Stimulated activated CD4-positive, alpha-beta T cell treated with anti-CD3 and anti-CD28 coated beads, Interleukin-15, amount 100 ng/mL, for 1 hour (primary cell): ENCODE results near the gene EYA2.
"Not testable (repeated sequence)": the region's sequence is repeated elsewhere in the genome, so short reads cannot be mapped to it uniquely, and the experiment has no call there.

Source experiments
- DNase-seq, 2 donors: peaks; one replicate each; pipeline ENCODE4 v3.0.0-alpha.2; 2020; ENCODE audit warnings: low read depth in 1 of 2, low spot score in 1 of 2

EYA2 gene

DNA sequence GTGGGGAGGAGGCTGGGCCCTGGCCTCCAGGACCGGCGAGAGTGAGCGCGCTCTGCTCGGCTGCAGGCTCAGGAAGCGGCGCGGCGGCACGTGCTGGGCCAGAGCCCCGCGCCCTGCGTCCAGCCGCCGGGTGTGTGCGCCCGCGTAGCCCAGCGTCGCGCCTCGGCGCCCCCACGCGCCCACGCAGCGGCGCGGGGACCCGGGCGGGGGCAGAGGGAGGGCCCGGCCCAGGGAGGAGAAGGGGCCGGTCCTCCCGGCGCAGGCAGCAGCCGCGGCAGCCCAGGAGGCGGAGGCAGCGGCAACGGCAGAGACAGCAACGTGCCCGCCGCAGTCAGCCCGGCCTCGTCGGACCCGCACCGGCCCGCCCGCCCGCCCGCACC is at the start of gene EYA2:
Gene EYA2, plus strand, starts transcription at position 265 of the 380 bp plus-strand sequence. CDS start 95,168 bp downstream, outside the sequence.
- no peak for DNase-seq

DNA sequence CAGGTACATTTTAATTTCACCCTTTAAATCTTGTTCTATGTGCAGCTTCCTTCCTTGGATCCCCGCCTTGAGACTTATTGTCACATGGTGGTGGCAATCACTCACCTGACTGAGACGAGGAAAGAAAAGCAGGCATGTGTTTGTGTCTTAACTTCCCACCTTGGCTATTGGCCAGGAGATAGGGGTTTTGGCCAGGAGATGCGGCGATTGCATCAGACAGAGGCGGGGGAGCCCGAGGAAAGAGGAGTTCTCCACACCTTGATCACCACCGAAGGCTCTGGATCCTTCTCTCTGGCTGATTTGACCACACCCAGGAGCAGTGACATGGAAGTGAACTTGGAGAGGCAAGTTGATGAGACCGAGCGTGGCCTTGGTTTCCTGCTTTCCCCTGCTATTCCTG is 49.7 kb upstream of the EYA2 start:
- DNase-seq = no peak

GRCh38 chr20:46849269-46849668 is 45.4 kb upstream of the EYA2 start:
- no peak for DNase-seq

GRCh38 chr20:46849751-46850150 is 44.9 kb upstream of the EYA2 start:
- no peak for DNase-seq

GRCh38 chr20:46850416-46850815 is 44.2 kb upstream of the EYA2 start:
- DNase-seq = no peak

DNA sequence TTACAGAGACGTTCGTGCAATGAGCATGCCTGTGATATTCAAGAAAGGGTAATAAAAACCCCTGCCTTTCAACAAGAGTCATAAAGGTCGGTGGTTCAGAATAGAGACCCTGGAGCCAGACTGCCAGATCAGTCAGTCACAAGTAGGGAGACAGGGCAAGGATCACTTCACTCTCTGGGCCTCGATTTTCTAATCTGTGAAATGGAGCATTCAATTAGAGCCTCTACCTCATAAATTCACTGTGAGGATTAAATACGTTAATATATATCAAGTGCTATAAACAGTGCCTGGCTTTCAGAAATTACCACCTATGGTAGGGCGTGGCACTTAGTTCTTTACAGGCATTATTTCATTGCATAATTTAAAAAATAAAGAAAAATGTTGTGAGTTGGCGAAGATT is 43.7 kb upstream of the EYA2 start:
- DNase-seq = no peak

- no peak for DNase-seq
Observed at GRCh38 chr20:46851746-46852145, 42.9 kb upstream of the EYA2 start.

GRCh38 chr20:46852313-46852712 is 42.3 kb upstream of the EYA2 start:
- DNase-seq = no peak

- DNase-seq = no peak
Observed at GRCh38 chr20:46853926-46854325, 40.7 kb upstream of the EYA2 start.

DNA sequence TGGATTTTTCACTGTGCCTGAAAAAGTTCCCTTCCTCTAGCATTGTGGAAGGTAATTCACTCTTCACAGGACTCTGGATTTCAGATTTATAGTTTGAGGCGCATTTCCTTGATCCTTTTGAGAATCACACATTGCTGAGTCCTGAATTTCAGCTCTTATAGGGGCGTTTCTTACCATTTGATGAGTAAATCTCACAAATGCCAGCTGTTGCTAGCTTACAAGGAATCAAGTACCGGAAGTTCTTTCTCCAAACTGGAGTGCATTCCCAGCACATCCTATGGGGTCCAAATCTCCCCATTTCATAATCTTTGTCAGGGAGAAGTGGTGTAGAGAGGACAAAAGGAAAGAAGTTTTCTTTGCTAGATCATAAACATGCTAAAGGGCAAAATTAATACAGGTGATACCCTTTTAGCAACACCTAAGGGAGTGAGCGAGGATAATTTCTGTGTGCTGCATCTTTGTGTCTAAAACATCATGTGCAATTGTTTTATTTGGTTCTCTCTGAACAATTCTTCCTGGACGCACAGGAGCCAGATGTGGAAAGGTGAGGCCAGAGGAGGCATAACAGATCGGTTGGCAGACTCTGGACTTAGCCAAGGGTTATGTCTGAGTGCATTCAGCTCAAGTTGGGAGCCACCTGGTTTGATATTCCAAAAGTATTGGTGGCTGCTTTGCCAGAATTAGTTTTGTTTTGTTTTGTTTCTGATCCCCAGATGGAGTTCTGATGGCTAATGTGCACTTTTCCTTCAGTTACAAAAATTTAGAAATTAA is 37.4 kb upstream of the EYA2 start:
- DNase-seq = no peak

DNA sequence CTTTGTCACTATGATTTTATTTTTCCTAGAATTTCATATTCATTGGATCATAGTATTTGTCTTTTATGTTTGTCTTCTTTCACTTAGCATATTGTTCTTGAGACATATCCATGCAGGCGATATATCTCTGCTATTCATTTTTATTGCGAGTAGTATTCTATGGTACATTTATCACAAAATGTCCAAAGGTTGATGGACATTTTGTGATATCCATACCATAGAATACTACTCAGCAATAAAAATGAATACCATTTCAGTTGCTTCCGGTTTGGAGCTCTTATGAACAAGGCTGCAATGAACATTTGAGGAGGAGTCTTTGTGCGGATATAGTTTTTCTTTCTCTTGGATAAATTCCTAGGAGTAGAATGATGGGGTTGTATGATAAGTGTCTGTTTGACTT is 28.8 kb upstream of the EYA2 start:
- DNase-seq = no peak

DNA sequence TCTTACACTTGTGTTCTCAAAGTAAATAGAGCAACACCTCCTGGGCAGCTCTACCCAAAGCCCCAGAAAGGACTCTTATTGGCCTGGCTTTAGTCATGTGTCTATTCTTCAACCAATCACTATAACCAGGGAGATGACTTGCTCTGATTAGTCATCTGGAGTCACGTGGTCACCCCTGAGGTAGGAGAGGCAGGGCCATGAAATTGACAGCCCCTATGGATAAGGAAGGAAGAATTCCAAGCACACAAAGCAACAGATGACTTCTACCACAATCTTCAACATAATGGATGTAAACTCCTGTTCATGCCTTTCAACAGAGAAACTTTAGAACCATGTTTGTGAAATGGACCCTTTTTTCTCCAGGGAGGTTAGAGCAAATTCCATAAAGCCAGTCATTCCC is 24.6 kb upstream of the EYA2 start:
- no peak for DNase-seq

DNA sequence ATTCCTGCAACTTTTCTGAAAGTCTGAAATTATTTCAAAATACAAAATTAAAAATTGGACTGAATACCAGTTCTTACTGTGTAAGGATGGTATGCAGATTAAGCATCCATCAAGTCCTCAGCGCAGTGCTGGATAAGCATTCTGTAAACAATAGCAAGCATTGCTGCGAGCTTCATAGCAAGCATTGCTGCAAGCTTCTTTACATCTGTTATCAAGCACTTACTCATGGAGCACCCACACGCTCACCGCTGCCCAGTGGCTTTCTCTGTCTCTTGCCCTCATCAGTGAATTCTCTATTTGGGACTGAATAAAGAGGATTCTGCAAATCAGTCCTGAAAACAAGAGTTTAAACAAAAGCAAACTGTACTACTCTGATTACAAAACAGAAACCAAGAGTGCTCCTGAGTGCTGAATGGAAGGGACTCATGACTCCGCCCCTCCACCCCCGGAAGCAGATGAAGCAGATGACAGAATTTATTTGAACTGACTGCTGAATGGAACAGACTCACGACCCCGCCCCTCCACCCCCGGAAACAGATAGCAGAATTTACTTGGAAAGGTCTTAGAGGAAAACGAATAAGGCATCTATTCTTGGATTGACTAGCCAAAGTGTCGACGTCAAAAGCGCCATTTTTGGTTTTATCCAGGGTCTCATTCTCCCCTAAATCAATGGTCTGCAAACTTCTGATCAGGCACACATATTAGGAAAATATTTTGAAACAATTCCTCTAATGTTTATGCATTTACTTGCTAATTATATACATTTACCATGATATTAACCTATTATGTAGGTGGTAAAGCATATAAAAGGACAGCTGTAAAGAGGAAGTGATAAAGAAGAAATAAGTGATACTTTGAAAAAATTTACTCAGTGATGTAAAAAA is 22.1 kb upstream of the EYA2 start:
- DNase-seq = no peak

DNA sequence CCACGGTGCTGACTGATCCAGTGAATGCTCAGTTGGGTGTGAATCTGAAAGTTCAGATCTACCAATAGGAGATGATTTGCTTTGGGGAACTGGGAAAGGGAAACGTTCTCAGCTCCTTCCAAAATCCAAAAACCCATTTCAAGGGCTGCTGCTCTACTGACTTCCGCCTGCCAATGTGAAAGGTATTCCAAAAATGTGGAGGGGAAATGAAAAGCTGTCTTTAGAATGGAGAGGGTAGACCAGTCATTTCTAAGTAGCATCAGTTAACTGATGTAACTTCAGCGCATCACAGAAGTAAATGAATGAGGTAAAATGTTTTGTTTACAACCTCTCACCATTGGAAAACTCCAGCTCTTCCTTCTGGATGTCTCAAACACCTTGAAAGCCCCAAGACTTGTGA is 19.6 kb upstream of the EYA2 start:
- no peak for DNase-seq

DNA sequence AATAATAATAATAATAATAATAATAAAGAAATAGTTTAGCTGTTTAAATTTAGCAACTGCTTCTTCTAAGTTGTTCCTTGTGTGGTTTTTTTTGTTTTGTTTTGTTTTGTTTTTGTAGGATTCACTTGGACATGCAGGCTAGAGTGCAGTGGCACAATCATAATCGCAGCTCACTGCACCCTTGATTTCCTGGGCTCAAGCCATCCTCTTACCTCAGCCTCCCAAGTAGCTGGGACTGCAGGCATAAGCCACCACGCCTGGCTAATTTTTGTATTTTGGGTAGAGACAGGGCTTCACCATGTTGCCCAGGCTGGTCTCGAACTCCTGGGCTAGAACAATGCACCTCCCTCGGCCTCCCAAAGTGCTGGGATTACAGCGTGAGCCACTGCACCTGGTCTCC is 15.3 kb upstream of the EYA2 start:
- no peak for DNase-seq

GRCh38 chr20:46879963-46880362 is 14.7 kb upstream of the EYA2 start:
- not testable (repeated sequence) for DNase-seq

GRCh38 chr20:46883892-46884291 is 10.8 kb upstream of the EYA2 start:
- DNase-seq = no peak

DNA sequence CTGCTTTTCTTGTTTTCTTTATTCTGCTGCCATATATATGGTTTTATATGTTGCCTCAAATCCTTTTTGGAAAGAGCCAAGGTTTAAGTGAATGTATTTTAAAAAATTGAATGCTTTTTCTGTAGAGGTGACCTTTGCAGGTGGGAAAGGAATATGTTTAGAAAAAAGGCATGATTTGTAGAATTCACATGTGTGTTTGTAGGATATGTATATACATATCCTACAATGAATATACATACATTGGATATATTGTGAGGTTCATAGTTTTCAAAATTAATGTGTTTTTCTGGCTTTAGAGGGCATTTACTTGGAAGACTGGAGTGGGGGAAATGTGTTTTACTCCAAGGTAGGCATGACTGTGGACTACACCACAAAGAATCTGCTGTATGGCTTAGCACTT is 4.0 kb upstream of the EYA2 start:
- DNase-seq = no peak

DNA sequence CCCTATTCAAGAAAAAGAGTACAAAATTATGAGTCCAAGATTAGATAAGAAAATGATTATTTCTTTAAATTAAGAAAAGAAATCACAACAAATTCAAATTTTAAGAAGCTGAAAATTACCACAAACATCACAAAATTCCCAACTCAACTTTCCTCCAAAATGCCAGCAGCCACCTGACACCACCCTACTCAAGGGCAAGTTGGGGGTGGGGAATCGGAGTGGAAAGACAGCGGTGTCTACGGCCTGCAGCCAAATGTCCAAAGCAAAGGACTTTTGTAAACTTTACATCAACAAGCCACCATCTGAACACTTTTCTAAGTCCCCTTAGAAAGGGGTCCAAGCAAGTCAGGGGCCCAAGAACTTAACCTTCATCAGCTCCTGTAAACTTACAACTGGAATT is 1.6 kb upstream of the EYA2 start:
- no peak for DNase-seq

DNA sequence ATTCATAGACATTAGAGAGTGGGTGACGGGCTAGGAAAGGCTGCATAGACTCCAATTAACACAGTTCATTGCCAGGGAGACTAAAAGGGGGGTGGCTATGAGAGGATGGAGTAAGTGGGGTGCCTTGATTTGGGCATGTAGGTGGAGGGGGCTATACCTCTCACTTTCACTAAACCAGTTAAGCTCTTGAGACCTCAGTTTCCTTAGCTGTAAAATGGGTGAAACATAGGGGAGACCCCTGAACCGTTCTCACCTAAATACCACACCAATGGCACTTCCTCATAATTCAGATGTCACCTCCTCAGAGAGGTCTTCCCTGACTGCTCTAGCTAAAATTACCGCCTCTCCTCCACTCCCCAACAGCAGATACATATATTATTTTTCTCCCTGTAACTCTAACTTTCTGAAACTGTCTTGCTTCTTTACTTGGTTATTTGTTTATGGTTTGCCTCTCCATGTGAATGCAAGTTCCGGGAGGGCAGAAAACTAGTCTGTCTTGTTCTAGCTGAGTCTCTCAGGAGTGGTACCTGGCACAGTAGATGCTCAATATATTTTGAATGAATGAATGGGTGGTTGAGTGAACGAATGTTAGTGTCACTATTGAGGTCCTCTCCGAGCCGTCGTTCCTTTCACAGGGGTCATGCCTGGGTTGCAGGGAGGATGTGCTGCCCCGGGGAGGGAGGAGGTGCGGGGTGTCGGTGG is 615 bp upstream of the EYA2 start:
- no peak for DNase-seq

GRCh38 chr20:46894971-46895905 is 595 bp downstream of the EYA2 start:
- DNase-seq = no peak
